Panc1 (cell line): ENCODE results near the gene CDKN1A. TPM values are rescaled to one million over a fixed set of nuclear protein-coding genes. Genes with fewer than 3 reads are reported as not detected.

Experiments used
- ATAC-seq: fragments of 200-7000 bp; cut with Tn5 transposase; 2 replicates; pipeline ENCODE4 v1.9.1; 2020; ENCODE audit warnings: mild to moderate bottlenecking, moderate library complexity
- BruUV-seq: library from RNA; stranded (reverse); fragments of 400-500 nt; replicated peaks from 2 replicates; lab custom pipeline; 2021; lab: Mats Ljungman, UMichigan
- CTCF ChIA-PET: fragments of 300-600 bp; sonication (Branson Sonifier 250); formaldehyde crosslinking; loops from one replicate; lab custom pipeline; 2022; ENCODE audit warnings: antibody characterized with exemption; lab: Charles Lee
- POLR2A ChIA-PET: fragments of 300-600 bp; sonication (Branson Sonifier 250); formaldehyde crosslinking; loops from one replicate; lab custom pipeline; 2022; ENCODE audit warnings: antibody characterized with exemption; lab: Charles Lee
- DNase-seq: peaks from one replicate; pipeline ENCODE4 v3.0.0-alpha.2; 2010; ENCODE audit warnings: low read depth, low spot score
- H3K27ac ChIP-seq: 2 replicates; pipeline ENCODE4 v1.5.1; 2011; ENCODE audit warnings: mild to moderate bottlenecking, low read length, inconsistent platforms
- H3K27me3 ChIP-seq: fragments of 200-500 bp; sonication (Bioruptor generic); 2 replicates; pipeline ENCODE4 v1.6.0; 2014; ENCODE audit warnings: low read length, inconsistent platforms; ENCODE audit not compliant: control insufficient read depth, insufficient read depth
- H3K36me3 ChIP-seq: fragments of 200-500 bp; sonication (Bioruptor generic); 2 replicates; pipeline ENCODE4 v1.5.1; 2014; ENCODE audit warnings: inconsistent platforms, mild to moderate bottlenecking, low read length, moderate library complexity; ENCODE audit not compliant: control insufficient read depth, insufficient read depth
- H3K4me1 ChIP-seq: 2 replicates; pipeline ENCODE4 v1.5.1; 2011; ENCODE audit warnings: inconsistent platforms, mild to moderate bottlenecking, low read length, moderate library complexity; ENCODE audit not compliant: control insufficient read depth, insufficient read depth
- H3K4me3 ChIP-seq, 2 experiments: 2 replicates each; pipeline ENCODE4 v1.5.1; 2011 to 2012; ENCODE audit warnings: low read depth in 2 of 2, low read length in 2 of 2, mild to moderate bottlenecking in 2 of 2, inconsistent platforms in 1 of 2, moderate library complexity in 1 of 2
- H3K9me3 ChIP-seq: fragments of 200-500 bp; sonication (Bioruptor generic); 2 replicates; pipeline ENCODE4 v1.5.1; 2014; ENCODE audit warnings: low read depth, mild to moderate bottlenecking, inconsistent platforms, low read length, moderate library complexity; ENCODE audit not compliant: control insufficient read depth, insufficient read depth
- CTCF ChIP-seq: fragments of 450-650 bp; IDR thresholded peaks from 2 replicates; pipeline ENCODE4 v1.5.1; 2017; ENCODE audit warnings: mild to moderate bottlenecking
- POLR2AphosphoS5 ChIP-seq: IDR thresholded peaks from 2 replicates; pipeline ENCODE4 v1.6.1; 2012; ENCODE audit warnings: mild to moderate bottlenecking, low read depth, low read length, moderate library complexity
- REST ChIP-seq, 2 experiments: IDR thresholded peaks; 2 replicates each; pipeline ENCODE4 v1.6.1; 2011 to 2012; ENCODE audit warnings: low read depth in 2 of 2, control low read depth in 1 of 2, low read length in 1 of 2, mild to moderate bottlenecking in 1 of 2, moderate library complexity in 1 of 2; ENCODE audit not compliant: insufficient read depth in 1 of 2
- SIN3A ChIP-seq: IDR thresholded peaks from 2 replicates; pipeline ENCODE4 v1.6.1; 2012; ENCODE audit warnings: low read depth, mild to moderate bottlenecking, low read length, moderate library complexity, borderline replicate concordance; ENCODE audit not compliant: insufficient read depth
- TCF7L2 ChIP-seq: IDR thresholded peaks from 2 replicates; pipeline ENCODE4 v1.6.1; 2011; ENCODE audit warnings: mild to moderate bottlenecking, low read depth, low read length, inconsistent platforms
- in situ Hi-C: cut with HindIII; loops from 2 replicates; pipeline ENCODE4 v1.10.0; 2016; ENCODE audit warnings: low sequenced_read_pairs, low pct_unique_long_range_greater_than_20kb
- intact Hi-C: fragments of 100-400 bp; cut with micrococcal nuclease; formaldehyde crosslinking; loops from one replicate; pipeline ENCODE4 v1.10.0; 2022; ENCODE audit not compliant: unreplicated experiment
- total RNA-seq: library from RNA; stranded (reverse); gene quantifications from one replicate; pipeline ENCODE4 v1.2.1, GENCODE V29; 2021; ENCODE audit not compliant: unreplicated experiment

The CDKN1A gene
- total RNA-seq, 1 experiment from 2014 or later, result 46.2 TPM

GRCh38 chr6:36670271-36670670 lies 8.2 kb upstream of the CDKN1A start:
- intact Hi-C loops, result no loop called here
- CTCF ChIA-PET, result no interaction called here
- H3K9me3 ChIP-seq, result no peaks in the 10 kb centered on the region
- POLR2A ChIA-PET, result no interaction called here
- BruUV-seq, result no TSS peak
- ATAC-seq (no peak), DNase-seq (no peak)
- no peaks in the 10 kb centered on the region for H3K27me3 ChIP-seq
- no peak overlapping the region for H3K27ac ChIP-seq
- TF ChIP-seq SIN3A (no peak), POLR2AphosphoS5 (no peak), REST (IDR thresholded peaks at IDR 0.05; ENCODE audit: insufficient read depth in 1 of 2, low read depth in 2 of 2, low read length in 1 of 2) (no peak), CTCF (no peak), TCF7L2 (no peak)
- H3K4me3 ChIP-seq, result no peak overlapping the region
- H3K36me3 ChIP-seq, result no peaks in the 10 kb centered on the region
- in situ Hi-C loops, result no loop called here
- peaks cover 4% of the 10 kb centered on the region; the same call in 1 of the 2 replicates for H3K4me1 ChIP-seq

- H3K27me3 ChIP-seq, result no peaks in the 10 kb centered on the region
- ChIA-PET POLR2A (no interaction called here), CTCF (interaction anchor here (0.6 kb wide), 1 partner anchor 199 kb away, joined by 4 read pairs; no protein-coding TSS in a partner anchor)
- H3K36me3 ChIP-seq, result no peaks in the 10 kb centered on the region
- H3K4me3 ChIP-seq, result no peak overlapping the region
- BruUV-seq, result no TSS peak
- peaks cover 9% of the 10 kb centered on the region for H3K4me1 ChIP-seq
- TF ChIP-seq REST (IDR thresholded peaks at IDR 0.05; ENCODE audit: insufficient read depth in 1 of 2, low read depth in 2 of 2, low read length in 1 of 2), result no peak
- no peak for TF ChIP-seq CTCF
- no peak for TF ChIP-seq POLR2AphosphoS5
- no peak for TF ChIP-seq TCF7L2
- no peak for TF ChIP-seq SIN3A
- ATAC-seq, result no peak
- intact Hi-C loops (no loop called here), in situ Hi-C loops (no loop called here)
- no peaks in the 10 kb centered on the region for H3K9me3 ChIP-seq
- no peak overlapping the region for H3K27ac ChIP-seq
- DNase-seq, result no peak
Measured at GRCh38 chr6:36671687-36672375, 6.7 kb upstream of the CDKN1A start.
